ENCODE data around the gene CAMP. TPM values are rescaled to one million over a fixed set of nuclear protein-coding genes. Genes with fewer than 3 reads are reported as not detected.

Gene CAMP, protein sequence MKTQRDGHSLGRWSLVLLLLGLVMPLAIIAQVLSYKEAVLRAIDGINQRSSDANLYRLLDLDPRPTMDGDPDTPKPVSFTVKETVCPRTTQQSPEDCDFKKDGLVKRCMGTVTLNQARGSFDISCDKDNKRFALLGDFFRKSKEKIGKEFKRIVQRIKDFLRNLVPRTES
- total RNA-seq: not detected in 2 replicates

DNA sequence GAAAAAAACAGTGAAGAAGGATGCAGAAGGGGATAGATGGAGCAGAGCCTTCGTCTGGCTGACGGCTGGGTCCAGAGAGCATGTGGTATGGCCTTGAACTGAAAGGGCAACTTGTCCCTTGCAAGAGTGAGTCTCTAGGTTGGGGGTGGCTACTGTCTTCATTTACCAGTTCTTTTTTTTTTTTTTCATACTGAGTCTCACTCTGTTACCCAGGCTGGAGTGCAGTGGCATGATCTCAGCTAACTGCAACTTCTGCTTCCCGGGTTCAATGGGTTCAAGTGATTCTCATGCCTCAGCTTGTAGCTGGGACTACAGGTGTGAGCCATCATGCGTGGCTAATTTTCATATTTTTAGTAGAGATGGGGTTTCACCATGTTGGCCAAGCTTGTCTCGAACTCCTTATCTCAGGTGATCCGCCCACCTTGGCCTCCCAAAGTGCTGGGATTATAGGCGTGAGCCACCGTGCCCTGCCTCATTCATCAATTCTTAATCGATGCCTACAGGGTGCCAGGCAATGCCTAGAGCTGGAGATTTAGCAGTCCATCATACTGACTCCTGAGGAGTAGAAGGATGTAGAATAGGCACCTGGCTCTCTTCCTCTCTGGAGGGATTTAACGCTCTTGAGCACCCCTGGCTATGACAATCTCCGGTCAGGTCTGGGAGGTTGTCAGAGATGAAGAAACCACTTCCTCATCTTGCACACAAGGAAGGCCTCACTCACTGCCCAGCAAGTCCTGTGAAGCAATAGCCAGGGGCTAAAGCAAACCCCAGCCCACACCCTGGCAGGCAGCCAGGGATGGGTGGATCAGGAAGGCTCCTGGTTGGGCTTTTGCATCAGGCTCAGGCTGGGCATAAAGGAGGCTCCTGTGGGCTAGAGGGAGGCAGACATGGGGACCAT is at the start of gene CAMP:
Gene CAMP, plus strand, starts transcription at position 880 of the 898 bp plus-strand sequence. Its CDS starts 17 bp downstream, at position 897.
- TF ChIP-seq, protein P1, sequence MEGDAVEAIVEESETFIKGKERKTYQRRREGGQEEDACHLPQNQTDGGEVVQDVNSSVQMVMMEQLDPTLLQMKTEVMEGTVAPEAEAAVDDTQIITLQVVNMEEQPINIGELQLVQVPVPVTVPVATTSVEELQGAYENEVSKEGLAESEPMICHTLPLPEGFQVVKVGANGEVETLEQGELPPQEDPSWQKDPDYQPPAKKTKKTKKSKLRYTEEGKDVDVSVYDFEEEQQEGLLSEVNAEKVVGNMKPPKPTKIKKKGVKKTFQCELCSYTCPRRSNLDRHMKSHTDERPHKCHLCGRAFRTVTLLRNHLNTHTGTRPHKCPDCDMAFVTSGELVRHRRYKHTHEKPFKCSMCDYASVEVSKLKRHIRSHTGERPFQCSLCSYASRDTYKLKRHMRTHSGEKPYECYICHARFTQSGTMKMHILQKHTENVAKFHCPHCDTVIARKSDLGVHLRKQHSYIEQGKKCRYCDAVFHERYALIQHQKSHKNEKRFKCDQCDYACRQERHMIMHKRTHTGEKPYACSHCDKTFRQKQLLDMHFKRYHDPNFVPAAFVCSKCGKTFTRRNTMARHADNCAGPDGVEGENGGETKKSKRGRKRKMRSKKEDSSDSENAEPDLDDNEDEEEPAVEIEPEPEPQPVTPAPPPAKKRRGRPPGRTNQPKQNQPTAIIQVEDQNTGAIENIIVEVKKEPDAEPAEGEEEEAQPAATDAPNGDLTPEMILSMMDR (IDR thresholded peaks at IDR 0.05; ENCODE audit: insufficient read depth, low read depth, low read length): no peak
- DNase-seq (ENCODE audit: low read depth): peak; percentile 78

DNA sequence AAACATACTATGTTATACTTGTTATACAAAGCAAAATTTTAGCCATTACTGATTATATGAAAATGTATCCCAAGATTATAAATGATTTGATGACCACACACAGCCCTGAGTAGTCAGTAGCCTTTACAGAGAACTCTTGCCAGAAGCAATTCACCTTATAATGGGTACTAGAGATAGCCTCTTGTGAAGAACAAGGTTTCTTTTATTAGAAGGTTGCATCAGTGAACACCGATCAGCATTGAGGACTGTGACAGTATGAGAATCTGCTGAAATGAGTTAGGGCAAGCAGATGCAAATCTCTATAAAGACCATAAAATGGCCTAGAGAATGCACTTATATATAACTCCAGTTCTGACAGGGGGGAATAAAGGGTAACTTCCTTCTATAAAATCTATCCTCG is 45.2 kb upstream of the CAMP start:
- TF ChIP-seq, protein P1 (IDR thresholded peaks at IDR 0.05; ENCODE audit: insufficient read depth, low read depth, low read length): no peak
- no peak overlapping the region for H3K4me3 ChIP-seq (ENCODE audit: low read depth, low read length)
- no peak for DNase-seq (ENCODE audit: low read depth)

More for the DNA sequence above, at the start of gene CAMP:
- no peak within 1 kb of the TSS for H3K4me3 ChIP-seq (ENCODE audit: low read depth, low read length)

DNA sequence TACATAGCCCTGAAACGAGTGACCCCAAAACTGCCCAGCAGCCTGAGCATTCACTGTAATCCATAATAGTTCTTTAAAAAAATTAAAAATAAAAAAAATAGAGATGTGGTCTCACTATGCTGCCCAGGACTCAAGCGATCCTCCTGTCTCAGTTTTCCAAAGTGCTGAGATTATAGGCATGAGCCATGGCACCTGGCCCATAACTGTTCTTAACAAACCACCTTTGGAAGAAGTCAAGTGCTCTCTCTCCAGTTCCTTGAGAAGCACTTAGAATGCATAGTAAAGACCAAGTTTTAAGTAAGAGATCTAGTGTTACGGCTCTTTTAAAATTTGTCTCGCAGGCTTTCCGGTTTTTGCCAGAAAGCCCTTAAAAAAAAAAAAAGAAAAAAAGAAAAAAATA is 43.3 kb upstream of the CAMP start:
- H3K4me3 ChIP-seq (ENCODE audit: low read depth, low read length): no peak overlapping the region
- no peak for DNase-seq (ENCODE audit: low read depth)
- TF ChIP-seq, protein P1 (IDR thresholded peaks at IDR 0.05; ENCODE audit: insufficient read depth, low read depth, low read length): no peak

DNA sequence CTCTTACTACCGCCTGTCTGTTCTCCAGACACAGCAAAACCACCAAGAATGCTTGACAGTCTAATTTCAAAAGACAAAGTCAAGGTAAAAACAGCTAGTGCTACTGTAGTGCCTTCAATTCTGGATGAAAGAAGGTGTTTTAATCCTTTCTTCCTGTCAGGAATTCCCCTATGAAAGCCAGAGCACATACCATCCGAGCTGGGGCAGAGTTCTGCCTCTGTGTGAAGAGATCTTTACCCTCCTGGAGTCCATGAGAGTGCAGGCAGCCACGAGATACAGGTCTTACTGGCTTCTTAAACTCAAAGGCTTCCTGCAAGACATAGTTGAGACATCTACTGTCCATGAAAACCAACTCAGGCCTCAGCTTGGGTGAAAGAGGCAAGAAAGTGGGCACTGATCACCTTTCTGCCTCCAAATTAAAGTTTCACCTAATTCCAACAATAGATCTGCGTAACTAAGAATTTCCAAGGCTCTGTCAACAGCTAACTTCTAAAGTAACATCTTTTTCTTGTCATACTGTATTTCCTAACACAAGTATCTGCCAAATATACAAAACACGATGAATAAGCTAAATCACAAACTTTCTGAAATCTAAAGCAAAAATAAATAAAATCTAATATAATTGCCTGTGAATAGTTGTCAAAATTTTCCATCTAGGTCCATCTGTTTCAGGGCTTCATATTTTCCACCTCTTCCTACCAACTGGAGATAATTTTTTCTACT is 42.6 kb upstream of the CAMP start:
- TF ChIP-seq, protein P1 (IDR thresholded peaks at IDR 0.05; ENCODE audit: insufficient read depth, low read depth, low read length): no peak
- no peak overlapping the region for H3K4me3 ChIP-seq (ENCODE audit: low read depth, low read length)
- no peak for DNase-seq (ENCODE audit: low read depth)

DNA sequence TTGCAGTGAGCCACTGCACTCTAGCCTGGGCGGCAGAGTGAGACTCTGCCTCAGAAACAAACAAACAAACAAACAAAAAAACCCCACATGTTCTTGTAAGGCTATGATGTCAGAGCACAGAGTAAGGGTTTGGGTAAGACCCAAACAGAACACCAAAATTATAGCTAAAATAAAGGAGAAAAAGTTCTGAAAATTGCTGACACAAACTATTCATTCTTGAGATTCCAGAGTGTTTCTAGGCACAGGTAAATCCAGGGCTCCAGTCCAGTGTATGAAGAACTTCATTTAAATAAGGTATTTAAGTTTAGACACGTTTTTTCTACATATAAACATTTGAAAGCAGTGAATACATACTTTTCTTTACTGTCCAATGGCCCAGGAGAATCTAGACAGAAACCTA is 39.0 kb upstream of the CAMP start:
- TF ChIP-seq, protein P1 (IDR thresholded peaks at IDR 0.05; ENCODE audit: insufficient read depth, low read depth, low read length): no peak
- no peak overlapping the region for H3K4me3 ChIP-seq (ENCODE audit: low read depth, low read length)
- no peak for DNase-seq (ENCODE audit: low read depth)

DNA sequence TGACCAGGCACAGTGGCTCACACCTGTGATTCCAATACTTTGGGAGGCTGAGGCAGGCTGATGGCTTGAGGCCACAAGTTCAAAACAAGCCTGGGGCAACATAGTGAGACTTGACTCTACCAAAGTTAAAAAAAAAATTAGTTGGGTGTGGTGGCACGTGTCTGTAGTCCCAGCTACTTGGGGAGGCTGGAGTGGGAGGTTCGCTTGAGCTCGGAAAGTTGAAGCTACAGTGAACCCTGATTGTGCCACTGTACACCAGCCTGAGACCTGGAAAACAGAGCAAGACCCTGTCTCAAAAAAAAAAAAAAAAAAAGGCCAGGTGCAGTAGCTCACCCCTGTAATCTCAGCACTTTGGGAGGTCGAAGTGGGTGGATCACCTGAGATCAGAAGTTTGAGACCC is 38.2 kb upstream of the CAMP start:
- TF ChIP-seq, protein P1 (IDR thresholded peaks at IDR 0.05; ENCODE audit: insufficient read depth, low read depth, low read length): no peak
- H3K4me3 ChIP-seq (ENCODE audit: low read depth, low read length): no peak overlapping the region
- no peak for DNase-seq (ENCODE audit: low read depth)

All from fibroblast of villous mesenchyme (primary cell).